K562 (cell line): ENCODE data around the gene GALNT18. TPM values are rescaled to one million over a fixed set of nuclear protein-coding genes. Genes with fewer than 3 reads are reported as not detected.

Experiments used
- ATAC-seq: fragments of 200-7000 bp; cut with Tn5 transposase; 3 replicates; pipeline ENCODE4 v1.9.1; 2020; ENCODE audit warnings: moderate library complexity
- BruUV-seq: library from RNA; stranded (reverse); fragments of 400-500 nt; replicated peaks from 2 replicates; lab custom pipeline; 2021; lab: Mats Ljungman, UMichigan
- CTCF ChIA-PET: fragments of 300-600 bp; formaldehyde crosslinking; extraction: SDS; loops from one replicate; lab custom pipeline; 2021; ENCODE audit warnings: low intra/inter-chr PET ratio; lab: Yijun Ruan, JAX
- POLR2A ChIA-PET: fragments of 300-600, 350-650 bp; sonication (Branson Sonifier 250); formaldehyde crosslinking; extraction: SDS; loops from one replicate; lab custom pipeline; 2021; ENCODE audit warnings: antibody characterized with exemption, inconsistent platforms; lab: Yijun Ruan, JAX
- DNase-seq, 4 experiments: peaks; one replicate each; pipeline versions ENCODE4 v3.0.0 to v3.0.0-alpha.2; 2011 to 2018; ENCODE audit warnings: low spot score in 3 of 4, mixed read lengths in 3 of 4; ENCODE audit errors: extremely low read depth in 1 of 4
- FAIRE-seq: peaks from 2 replicates; lab custom pipeline; 2011; peaks lifted over from hg19 to GRCh38; lab: Jason Lieb, UNC
- H2AFZ ChIP-seq: 2 replicates; pipeline ENCODE4 v1.6.0; 2011; ENCODE audit warnings: low read depth, low read length, control low read depth, inconsistent platforms
- H3K27ac ChIP-seq: fragments of 200-600 bp; 3 replicates; pipeline ENCODE4 v1.8.0; 2011; ENCODE audit warnings: low read depth, mild to moderate bottlenecking, control low read depth, inconsistent platforms, low read length, moderate library complexity, mixed read lengths; ENCODE audit errors: extremely low read depth
- H3K27me3 ChIP-seq, 2 experiments: fragments of 300-600 bp in 1 of 2; 2 replicates in 1 of 2; 3 replicates in 1 of 2; pipeline versions ENCODE4 v1.6.0 to v1.8.0; 2011; ENCODE audit warnings: inconsistent platforms in 2 of 2, low read length in 2 of 2, mild to moderate bottlenecking in 1 of 2, mixed read lengths in 1 of 2, moderate library complexity in 1 of 2; ENCODE audit not compliant: control insufficient read depth in 2 of 2, insufficient read depth in 2 of 2
- H3K36me3 ChIP-seq: fragments of 300-600 bp; 3 replicates; pipeline ENCODE4 v1.8.0; 2011; ENCODE audit warnings: mild to moderate bottlenecking, low read length, inconsistent platforms; ENCODE audit not compliant: control insufficient read depth, insufficient read depth
- H3K4me1 ChIP-seq, 2 experiments: fragments of 200-600 bp in 1 of 2; replicated peaks in 1 of 2; 2 replicates in 1 of 2; 3 replicates in 1 of 2; pipeline versions ENCODE4 v1.5.1 to v1.8.0; 2011; ENCODE audit warnings: inconsistent platforms in 2 of 2, low read length in 2 of 2, mild to moderate bottlenecking in 1 of 2, mixed read lengths in 1 of 2, moderate library complexity in 1 of 2; ENCODE audit not compliant: control insufficient read depth in 2 of 2, insufficient read depth in 2 of 2
- H3K4me2 ChIP-seq: 2 replicates; pipeline ENCODE4 v1.6.1; 2011; ENCODE audit warnings: low read length, control low read depth, inconsistent platforms, mixed read lengths; ENCODE audit not compliant: insufficient read depth
- H3K4me3 ChIP-seq: fragments of 200-600 bp; sonication (generic), shearing (Covaris generic); 2 replicates; pipeline ENCODE4 v1.5.1; 2016; ENCODE audit warnings: control low read depth, inconsistent platforms
- H3K79me2 ChIP-seq: fragments of 200-600 bp; 3 replicates; pipeline ENCODE4 v1.8.0; 2011; ENCODE audit warnings: low read length, inconsistent platforms; ENCODE audit not compliant: control insufficient read depth, insufficient read depth
- H3K9ac ChIP-seq, 2 experiments: 2 replicates each; pipeline versions ENCODE4 v1.6.0 to v1.6.1; 2011; ENCODE audit warnings: low read depth in 2 of 2, low read length in 2 of 2, control low read depth in 1 of 2, inconsistent platforms in 1 of 2, mild to moderate bottlenecking in 1 of 2, mixed read lengths in 1 of 2; ENCODE audit not compliant: insufficient read depth in 1 of 2
- H3K9me1 ChIP-seq: one replicate; pipeline ENCODE4 v1.6.0; 2011; ENCODE audit warnings: inconsistent platforms, mild to moderate bottlenecking, low read length, moderate library complexity; ENCODE audit not compliant: control insufficient read depth, insufficient read depth
- H3K9me3 ChIP-seq: replicated peaks from 2 replicates; pipeline ENCODE4 v1.5.1; 2011; ENCODE audit warnings: low read depth, low read length, inconsistent platforms; ENCODE audit not compliant: control insufficient read depth, insufficient read depth
- H4K20me1 ChIP-seq: replicated peaks from 2 replicates; pipeline ENCODE4 v1.6.1; 2011; ENCODE audit warnings: low read length, inconsistent platforms, mixed read lengths; ENCODE audit not compliant: control insufficient read depth, insufficient read depth
- CHD4 ChIP-seq: fragments of 200-600 bp; sonication (generic); IDR thresholded peaks from 3 replicates; pipeline ENCODE4 v1.6.1; 2012; ENCODE audit warnings: low read depth, mild to moderate bottlenecking, mixed read lengths, low read length, inconsistent platforms; ENCODE audit not compliant: insufficient read depth, insufficient replicate concordance, poor library complexity, severe bottlenecking
- DPF2 ChIP-seq: fragments of 450-650 bp; IDR thresholded peaks from 2 replicates; pipeline ENCODE4 v1.6.1; 2016
- EP300 ChIP-seq: IDR thresholded peaks from 2 replicates; pipeline ENCODE4 v1.6.1; 2012; ENCODE audit warnings: low read length, improper control_type of control experiment
- ETV1 ChIP-seq: fragments of 450-650 bp; conservative IDR thresholded peaks from 2 replicates; pipeline ENCODE4 v1.6.1; 2016; ENCODE audit warnings: missing genetic modification characterization, control low read depth, low read depth, missing compliant biosample characterization
- JUNB ChIP-seq: fragments of 450-650 bp; formaldehyde crosslinking; conservative IDR thresholded peaks from 2 replicates; pipeline ENCODE4 v1.4.0; 2020; ENCODE audit warnings: mild to moderate bottlenecking
- MEF2A ChIP-seq: IDR thresholded peaks from 2 replicates; pipeline ENCODE4 v1.6.1; 2011; ENCODE audit warnings: low read depth, mild to moderate bottlenecking, low read length, moderate library complexity; ENCODE audit not compliant: control insufficient read depth
- RNF2 ChIP-seq: sonication (generic); IDR thresholded peaks from 2 replicates; pipeline ENCODE4 v1.6.1; 2016
- SMAD4 ChIP-seq: fragments of 250-450 bp; sonication (Bioruptor Pico); conservative IDR thresholded peaks from 2 replicates; pipeline ENCODE4 v1.8.0; 2021; ENCODE audit warnings: inconsistent platforms, mild to moderate bottlenecking, moderate library complexity
- ZNF586 ChIP-seq: fragments of 450-650 bp; formaldehyde crosslinking; conservative IDR thresholded peaks from 2 replicates; pipeline ENCODE4 v1.4.0; 2020; ENCODE audit warnings: mild to moderate bottlenecking, moderate library complexity
- ZNF766 ChIP-seq: fragments of 200-800 bp; sonication (Bioruptor generic); conservative IDR thresholded peaks from 2 replicates; pipeline ENCODE4 v1.6.1; 2016; ENCODE audit warnings: missing genetic modification characterization, missing compliant biosample characterization
- ZSCAN32 ChIP-seq: fragments of 450-650 bp; formaldehyde crosslinking; IDR thresholded peaks from 2 replicates; pipeline ENCODE4 v1.4.0; 2020; ENCODE audit warnings: mild to moderate bottlenecking, moderate library complexity
- WGBS: fragments of 100-300 bp; shearing (Covaris generic); methylation state at CpG from one replicate; pipeline ENCODE4 v1.1.6; 2016; ENCODE audit warnings: low coverage, mixed read lengths; ENCODE audit not compliant: insufficient coverage; ENCODE audit errors: missing lambda C conversion rate; 5-methylcytosine and 5-hydroxymethylcytosine counted together
- in situ Hi-C: fragments of 300-500 bp; cut with MboI; formaldehyde crosslinking; loops from 4 replicates; pipeline ENCODE4 v1.15.0; 2018; ENCODE audit warnings: inconsistent platforms, mixed read lengths
- intact Hi-C: fragments of 100-400 bp; cut with micrococcal nuclease; formaldehyde crosslinking; loops from 2 replicates; pipeline ENCODE4 v1.14.2; 2022
- polyA plus RNA-seq, 8 experiments: library from polyadenylated mRNA; depleted of rRNA in 4 of 8; stranded (reverse) in 5 of 8; unstranded in 3 of 8; fragments of >200 nt; fragmentation: Nextera tagmentation in 2 of 8; fragmentation: Illumina TruSeq in 1 of 8; extraction: Ambion mirVana in 2 of 8; extraction: Trizol in 1 of 8; gene quantifications; 2 replicates each; pipeline versions ENCODE4 v1.2.1 to v1.2.3, GENCODE V29; 2011 to 2014; ENCODE audit warnings: inconsistent platforms in 1 of 8, missing spikeins in 1 of 8
- total RNA-seq, 7 experiments: library from RNA; depleted of rRNA in 6 of 7; stranded (reverse); fragments of >200 nt in 6 of 7; fragmentation: Illumina TruSeq in 2 of 7; extraction: Trizol in 2 of 7; gene quantifications; 2 replicates each; pipeline versions ENCODE4 v1.2.1 to v1.2.3, GENCODE V29; 2011 to 2021; ENCODE audit warnings: low replicate concordance in 1 of 7
- TF ChIP-seq, protein P1 (sequence below), 2 experiments: fragments of 450-650 bp; IDR thresholded peaks; 2 replicates each; pipeline ENCODE4 v1.6.1; 2016; ENCODE audit warnings: mild to moderate bottlenecking in 2 of 2, borderline replicate concordance in 1 of 2, low read depth in 1 of 2, moderate library complexity in 1 of 2

Gene GALNT18
- total and polyA plus RNA-seq, 9 of the 15 experiments (the other 6 are each of a cell fraction or from before 2014, with no cell fraction given), result not detected

DNA sequence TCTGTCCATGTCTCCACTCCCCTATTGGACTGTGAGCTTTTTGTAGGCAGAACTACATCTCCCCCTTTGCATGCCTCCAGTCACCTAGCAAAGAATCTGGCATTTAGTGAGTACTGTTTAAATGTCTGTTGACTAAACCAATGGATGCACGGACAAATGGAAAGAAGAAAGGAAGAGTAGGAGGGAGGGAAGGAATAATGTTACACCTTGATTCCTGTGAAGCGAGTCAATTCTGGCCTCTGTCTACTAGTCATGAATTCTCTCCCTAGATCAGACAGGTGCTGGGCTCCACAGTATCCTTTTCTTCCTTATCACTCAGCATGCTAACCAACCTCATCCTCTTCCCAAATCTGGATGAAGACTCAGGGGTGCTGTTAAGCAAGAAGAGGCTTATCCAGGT, 33.6 kb downstream of the GALNT18 start:
- Histone ChIP-seq H3K4me3 (no peak overlapping the region), H3K27ac (no peak overlapping the region), H3K9ac (no peak overlapping the region), H3K4me2 (no peak overlapping the region), H3K36me3 (no peaks in the 10 kb centered on the region), H3K79me2 (no peaks in the 10 kb centered on the region), H3K9me1 (no peaks in the 10 kb centered on the region), H4K20me1 (no peaks in the 10 kb centered on the region), H3K9me3 (no peaks in the 10 kb centered on the region), H3K27me3 (peaks cover 3 to 12% of the 10 kb centered on the region in 2 experiments; a peak in 3 of 5 replicates), H3K4me1 (no peaks in the 10 kb centered on the region), H2AFZ (no peak overlapping the region)
- in situ Hi-C loops, result no loop called here
- intact Hi-C loops, result no loop called here
- FAIRE-seq, result no peak
- no peak for ATAC-seq
- WGBS, result 0% methylated on average over 2 of the region's 2 CpGs
- CTCF ChIA-PET, result no interaction called here
- no TSS peak for BruUV-seq
- POLR2A ChIA-PET, result interaction anchor here (0.6 kb wide), 1 partner anchor 70 kb away, joined by 3 read pairs; no protein-coding TSS in a partner anchor
- no peak for DNase-seq
- TF ChIP-seq ZNF766, result no peak
- no peak for TF ChIP-seq ZSCAN32 (CRISPR knock-in tag)
- no peak for TF ChIP-seq DPF2
- TF ChIP-seq ETV1 (tag), result no peak
- no peak for TF ChIP-seq JUNB (CRISPR knock-in tag)
- TF ChIP-seq MEF2A, result no peak
- no peak for TF ChIP-seq SMAD4 (CRISPR knock-in tag)
- TF ChIP-seq ZNF586 (CRISPR knock-in tag), result no peak
- TF ChIP-seq RNF2, result no peak
- TF ChIP-seq CHD4, result no peak
- TF ChIP-seq EP300, result no peak
- TF ChIP-seq, protein P1, sequence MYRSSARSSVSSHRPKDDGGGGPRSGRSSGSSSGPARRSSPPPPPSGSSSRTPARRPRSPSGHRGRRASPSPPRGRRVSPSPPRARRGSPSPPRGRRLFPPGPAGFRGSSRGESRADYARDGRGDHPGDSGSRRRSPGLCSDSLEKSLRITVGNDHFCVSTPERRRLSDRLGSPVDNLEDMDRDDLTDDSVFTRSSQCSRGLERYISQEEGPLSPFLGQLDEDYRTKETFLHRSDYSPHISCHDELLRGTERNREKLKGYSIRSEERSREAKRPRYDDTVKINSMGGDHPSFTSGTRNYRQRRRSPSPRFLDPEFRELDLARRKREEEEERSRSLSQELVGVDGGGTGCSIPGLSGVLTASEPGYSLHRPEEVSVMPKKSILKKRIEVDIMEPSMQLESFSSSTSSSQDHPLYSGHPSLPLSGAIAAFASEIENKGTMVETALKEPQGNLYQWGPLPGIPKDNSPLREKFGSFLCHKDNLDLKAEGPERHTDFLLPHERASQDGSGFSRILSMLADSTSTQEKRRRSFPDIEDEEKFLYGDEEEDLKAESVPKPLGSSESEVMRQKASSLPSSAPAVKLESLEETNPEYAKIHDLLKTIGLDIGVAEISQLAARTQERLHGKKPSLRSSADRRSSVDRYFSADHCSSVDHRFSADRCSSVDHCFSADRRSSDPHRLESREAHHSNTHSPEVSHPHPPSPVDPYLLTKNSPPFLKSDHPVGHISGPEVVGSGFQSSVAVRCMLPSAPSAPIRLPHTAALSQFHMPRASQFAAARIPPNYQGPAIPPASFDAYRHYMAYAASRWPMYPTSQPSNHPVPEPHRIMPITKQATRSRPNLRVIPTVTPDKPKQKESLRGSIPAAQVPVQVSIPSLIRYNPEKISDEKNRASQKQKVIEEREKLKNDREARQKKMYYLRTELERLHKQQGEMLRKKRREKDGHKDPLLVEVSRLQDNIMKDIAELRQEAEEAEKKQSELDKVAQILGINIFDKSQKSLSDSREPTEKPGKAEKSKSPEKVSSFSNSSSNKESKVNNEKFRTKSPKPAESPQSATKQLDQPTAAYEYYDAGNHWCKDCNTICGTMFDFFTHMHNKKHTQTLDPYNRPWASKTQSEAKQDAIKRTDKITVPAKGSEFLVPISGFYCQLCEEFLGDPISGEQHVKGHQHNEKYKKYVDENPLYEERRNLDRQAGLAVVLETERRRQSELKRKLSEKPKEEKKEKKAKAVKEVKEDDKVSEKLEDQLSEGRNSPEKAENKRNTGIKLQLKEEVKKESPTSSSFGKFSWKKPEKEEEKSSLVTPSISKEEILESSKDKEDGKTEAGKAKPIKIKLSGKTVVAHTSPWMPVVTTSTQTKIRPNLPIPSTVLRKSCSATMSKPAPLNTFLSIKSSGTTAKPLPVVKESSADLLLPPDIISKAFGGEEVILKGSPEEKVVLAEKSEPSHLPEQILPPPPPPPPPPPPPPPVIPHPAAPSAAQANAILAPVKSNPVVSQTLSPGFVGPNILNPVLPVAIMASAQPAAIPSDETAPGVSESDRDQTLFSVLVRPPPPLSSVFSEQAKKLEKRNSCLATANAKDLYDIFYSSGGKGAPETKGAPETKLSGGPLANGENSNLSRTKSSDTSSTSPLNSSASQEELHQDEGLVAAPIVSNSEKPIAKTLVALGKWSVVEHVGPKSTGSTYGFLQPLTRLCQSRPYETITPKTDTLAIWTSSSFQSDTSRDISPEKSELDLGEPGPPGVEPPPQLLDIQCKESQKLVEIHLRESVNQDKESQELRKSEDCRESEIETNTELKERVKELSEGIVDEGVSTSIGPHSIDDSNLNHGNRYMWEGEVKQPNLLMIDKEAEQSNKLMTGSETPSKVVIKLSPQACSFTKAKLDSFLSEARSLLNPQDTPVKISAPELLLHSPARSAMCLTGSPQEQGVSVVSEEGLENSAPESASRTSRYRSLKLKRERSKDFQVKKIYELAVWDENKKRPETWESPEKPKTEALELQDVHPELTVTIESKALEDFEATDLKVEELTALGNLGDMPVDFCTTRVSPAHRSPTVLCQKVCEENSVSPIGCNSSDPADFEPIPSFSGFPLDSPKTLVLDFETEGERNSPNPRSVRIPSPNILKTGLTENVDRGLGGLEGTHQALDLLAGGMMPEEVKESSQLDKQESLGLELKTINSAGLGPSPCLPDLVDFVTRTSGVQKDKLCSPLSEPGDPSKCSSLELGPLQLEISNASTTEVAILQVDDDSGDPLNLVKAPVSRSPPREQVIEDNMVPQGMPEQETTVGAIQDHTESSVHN (IDR thresholded peaks at IDR 0.05; ENCODE audit: borderline replicate concordance in 1 of 2, low read depth in 1 of 2), result no peak
